Measurements from ENCODE around the gene C16orf96.

The C16orf96 gene

GRCh38 chr16:4608704-4608980 lies 52.5 kb downstream of the C16orf96 start:
- TF ChIP-seq GATA3 (IDR thresholded peaks at IDR 0.05; ENCODE audit: low read depth, low read length) (no peak), GATA2 (IDR thresholded peaks at IDR 0.05; ENCODE audit: low read depth, low read length) (no peak)

GRCh38 chr16:4609200-4610010 lies 53.3 kb downstream of the C16orf96 start:
- TF ChIP-seq GATA3 (IDR thresholded peaks at IDR 0.05; ENCODE audit: low read depth, low read length), result no peak
- no peak for TF ChIP-seq GATA2 (IDR thresholded peaks at IDR 0.05; ENCODE audit: low read depth, low read length)

- TF ChIP-seq GATA2 (IDR thresholded peaks at IDR 0.05; ENCODE audit: low read depth, low read length), result no peak
- TF ChIP-seq GATA3 (IDR thresholded peaks at IDR 0.05; ENCODE audit: low read depth, low read length), result no peak
Measured at GRCh38 chr16:4610011-4611005, 54.2 kb downstream of the C16orf96 start.

GRCh38 chr16:4611337-4612021 lies 55.3 kb downstream of the C16orf96 start:
- TF ChIP-seq GATA2 (IDR thresholded peaks at IDR 0.05; ENCODE audit: low read depth, low read length) (no peak), GATA3 (IDR thresholded peaks at IDR 0.05; ENCODE audit: low read depth, low read length) (no peak)

- TF ChIP-seq GATA3 (IDR thresholded peaks at IDR 0.05; ENCODE audit: low read depth, low read length) (no peak), GATA2 (IDR thresholded peaks at IDR 0.05; ENCODE audit: low read depth, low read length) (no peak)
Measured at GRCh38 chr16:4612474-4612931, 56.4 kb downstream of the C16orf96 start.

GRCh38 chr16:4612977-4613635 lies 57.0 kb downstream of the C16orf96 start:
- TF ChIP-seq GATA2 (IDR thresholded peaks at IDR 0.05; ENCODE audit: low read depth, low read length), result no peak
- TF ChIP-seq GATA3 (IDR thresholded peaks at IDR 0.05; ENCODE audit: low read depth, low read length), result no peak

GRCh38 chr16:4613636-4614570 lies 57.8 kb downstream of the C16orf96 start:
- TF ChIP-seq GATA3 (IDR thresholded peaks at IDR 0.05; ENCODE audit: low read depth, low read length) (no peak), GATA2 (IDR thresholded peaks at IDR 0.05; ENCODE audit: low read depth, low read length) (no peak)

GRCh38 chr16:4614571-4615383 lies 58.6 kb downstream of the C16orf96 start, which contains the start of gene UBALD1:
UBALD1 (minus strand) TSS chr16:4614888; CDS start chr16:4614797, 91 bp downstream.
- no peak for TF ChIP-seq GATA2 (IDR thresholded peaks at IDR 0.05; ENCODE audit: low read depth, low read length)
- no peak for TF ChIP-seq GATA3 (IDR thresholded peaks at IDR 0.05; ENCODE audit: low read depth, low read length)

GRCh38 chr16:4615384-4616046 lies 59.4 kb downstream of the C16orf96 start:
- TF ChIP-seq GATA3 (IDR thresholded peaks at IDR 0.05; ENCODE audit: low read depth, low read length), result no peak
- no peak for TF ChIP-seq GATA2 (IDR thresholded peaks at IDR 0.05; ENCODE audit: low read depth, low read length)

- TF ChIP-seq GATA2 (IDR thresholded peaks at IDR 0.05; ENCODE audit: low read depth, low read length) (no peak), GATA3 (IDR thresholded peaks at IDR 0.05; ENCODE audit: low read depth, low read length) (no peak)
Measured at GRCh38 chr16:4616047-4616811, 60.1 kb downstream of the C16orf96 start.
